A673 (cell line): ENCODE measurements around the gene SLC2A9.

ENCODE experiments used
- EZH2 ChIP-seq: fragments of 200-600 bp; sonication (generic); IDR thresholded peaks from 2 replicates; pipeline ENCODE4 v1.6.1; 2017; ENCODE audit warnings: borderline replicate concordance, low read depth, mild to moderate bottlenecking, mixed read lengths, antibody characterized with exemption, low read length; ENCODE audit not compliant: poor library complexity, severe bottlenecking
- TF ChIP-seq, protein P1 (sequence below): fragments of 300-800, 200-600 bp; sonication (generic); conservative IDR thresholded peaks from 2 replicates; pipeline ENCODE4 v1.5.1; 2017; ENCODE audit warnings: low read depth, mild to moderate bottlenecking, antibody characterized with exemption, low read length, moderate library complexity, mixed read lengths

DNA sequence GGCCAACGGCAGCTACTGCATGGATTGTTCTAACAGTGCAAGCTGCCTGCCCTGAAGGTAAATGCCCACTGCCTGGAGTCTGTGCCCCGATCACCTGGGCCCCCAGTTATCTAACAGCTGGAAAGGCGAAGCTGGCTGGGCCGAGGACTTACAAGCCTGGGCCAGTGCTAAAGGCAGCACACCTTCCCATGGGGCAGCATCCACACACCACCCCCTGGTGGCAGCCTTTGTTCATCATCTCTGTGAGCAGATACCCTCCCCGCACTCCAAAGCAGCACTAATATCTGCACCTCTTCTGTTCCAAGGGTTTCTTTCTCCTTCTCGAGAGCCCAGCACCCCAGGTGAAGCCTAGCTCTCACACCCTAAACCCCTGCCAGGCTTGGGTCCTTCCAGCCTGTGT lies 7.6 kb downstream of the SLC2A9 start:
- TF ChIP-seq, protein P1, sequence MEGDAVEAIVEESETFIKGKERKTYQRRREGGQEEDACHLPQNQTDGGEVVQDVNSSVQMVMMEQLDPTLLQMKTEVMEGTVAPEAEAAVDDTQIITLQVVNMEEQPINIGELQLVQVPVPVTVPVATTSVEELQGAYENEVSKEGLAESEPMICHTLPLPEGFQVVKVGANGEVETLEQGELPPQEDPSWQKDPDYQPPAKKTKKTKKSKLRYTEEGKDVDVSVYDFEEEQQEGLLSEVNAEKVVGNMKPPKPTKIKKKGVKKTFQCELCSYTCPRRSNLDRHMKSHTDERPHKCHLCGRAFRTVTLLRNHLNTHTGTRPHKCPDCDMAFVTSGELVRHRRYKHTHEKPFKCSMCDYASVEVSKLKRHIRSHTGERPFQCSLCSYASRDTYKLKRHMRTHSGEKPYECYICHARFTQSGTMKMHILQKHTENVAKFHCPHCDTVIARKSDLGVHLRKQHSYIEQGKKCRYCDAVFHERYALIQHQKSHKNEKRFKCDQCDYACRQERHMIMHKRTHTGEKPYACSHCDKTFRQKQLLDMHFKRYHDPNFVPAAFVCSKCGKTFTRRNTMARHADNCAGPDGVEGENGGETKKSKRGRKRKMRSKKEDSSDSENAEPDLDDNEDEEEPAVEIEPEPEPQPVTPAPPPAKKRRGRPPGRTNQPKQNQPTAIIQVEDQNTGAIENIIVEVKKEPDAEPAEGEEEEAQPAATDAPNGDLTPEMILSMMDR: peak; percentile 46
- TF ChIP-seq EZH2: no peak
